Measurements from ENCODE around the gene TNFRSF25.

The TNFRSF25 gene

GRCh38 chr1:6414881-6415626, 50.9 kb downstream of the TNFRSF25 start:
- Mint-ChIP-seq H3K4me1 (ENCODE audit: low read depth) (peaks cover 6% of the 10 kb centered on the region), H3K27me3 (peaks cover 81% of the 10 kb centered on the region), H3K36me3 (ENCODE audit: low read depth) (no peaks in the 10 kb centered on the region), H3K4me3 (no peak overlapping the region), H3K9me3 (no peaks in the 10 kb centered on the region), H3K27ac (no peak overlapping the region)
- intact Hi-C loops (cut with micrococcal nuclease): no loop called here

DNA sequence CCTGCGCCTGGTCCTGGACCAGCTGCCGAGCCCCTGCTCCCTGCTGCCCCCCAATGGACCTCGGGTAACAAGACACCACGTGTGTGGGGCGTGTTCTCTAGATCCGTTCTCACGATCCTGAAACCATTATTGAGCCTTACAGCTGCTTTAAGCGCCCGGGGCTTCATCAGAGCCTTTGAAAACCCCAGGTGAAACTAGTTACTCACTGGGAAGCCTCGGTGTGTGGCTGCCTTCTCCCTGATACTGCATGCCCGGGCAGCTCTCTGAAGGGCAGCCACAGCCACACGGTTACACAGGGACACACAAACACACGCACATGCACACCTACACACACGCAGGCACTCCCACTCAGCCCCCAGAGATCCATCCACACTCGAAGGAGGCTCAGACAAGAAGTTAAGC, 51.5 kb downstream of the TNFRSF25 start:
- H3K4me3 Mint-ChIP-seq: no peak overlapping the region
- peaks cover 75% of the 10 kb centered on the region for H3K27me3 Mint-ChIP-seq
- H3K27ac Mint-ChIP-seq: no peak overlapping the region
- peaks cover 6% of the 10 kb centered on the region for H3K4me1 Mint-ChIP-seq (ENCODE audit: low read depth)
- intact Hi-C loops (cut with micrococcal nuclease): no loop called here
- H3K36me3 Mint-ChIP-seq (ENCODE audit: low read depth): no peaks in the 10 kb centered on the region
- no peaks in the 10 kb centered on the region for H3K9me3 Mint-ChIP-seq

GRCh38 chr1:6412896-6413295, 53.1 kb downstream of the TNFRSF25 start:
- no peak overlapping the region for H3K4me3 Mint-ChIP-seq
- intact Hi-C loops (cut with micrococcal nuclease): no loop called here
- peaks cover 65% of the 10 kb centered on the region for H3K27me3 Mint-ChIP-seq
- no peaks in the 10 kb centered on the region for H3K36me3 Mint-ChIP-seq (ENCODE audit: low read depth)
- no peak overlapping the region for H3K27ac Mint-ChIP-seq
- no peaks in the 10 kb centered on the region for H3K9me3 Mint-ChIP-seq
- H3K4me1 Mint-ChIP-seq (ENCODE audit: low read depth): peaks cover 6% of the 10 kb centered on the region

All from dendritic cell treated with granulocyte-macrophage colony-stimulating factor and Interleukin-4, amounts not matched to agents 40 ng/mL and 50 ng/mL, for 4 days (primary cell).